Activated gamma-delta T cell (primary cell): ENCODE measurements around the gene CASKIN2.
"Not testable (repeated sequence)": the region's sequence is repeated elsewhere in the genome, so short reads cannot be mapped to it uniquely, and the experiment has no call there.

ENCODE experiments used
- DNase-seq: peaks from one replicate; lab custom pipeline; 2025; lab: John Stamatoyannopoulos, UW

Gene CASKIN2

DNA sequence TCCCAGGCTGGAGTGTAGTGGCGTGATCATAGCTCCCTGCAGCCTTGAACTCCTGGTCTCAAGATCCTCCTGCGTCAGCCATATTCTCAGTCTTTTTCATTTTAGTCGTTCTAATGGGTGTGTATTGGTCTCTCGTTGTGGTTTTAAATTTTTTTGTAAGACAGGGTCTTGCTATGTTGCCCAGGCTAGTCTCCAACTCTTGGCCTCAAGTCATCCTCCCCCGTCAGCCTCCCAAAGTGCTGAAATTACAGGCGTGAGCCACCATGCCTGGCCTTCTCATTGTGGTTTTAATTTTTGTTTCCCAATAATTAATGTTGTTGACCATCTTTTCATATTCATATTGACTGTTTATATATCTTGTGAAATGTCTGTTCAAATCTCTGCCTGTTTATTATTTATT is 50.3 kb downstream of the CASKIN2 start:
- no peak for DNase-seq

DNA sequence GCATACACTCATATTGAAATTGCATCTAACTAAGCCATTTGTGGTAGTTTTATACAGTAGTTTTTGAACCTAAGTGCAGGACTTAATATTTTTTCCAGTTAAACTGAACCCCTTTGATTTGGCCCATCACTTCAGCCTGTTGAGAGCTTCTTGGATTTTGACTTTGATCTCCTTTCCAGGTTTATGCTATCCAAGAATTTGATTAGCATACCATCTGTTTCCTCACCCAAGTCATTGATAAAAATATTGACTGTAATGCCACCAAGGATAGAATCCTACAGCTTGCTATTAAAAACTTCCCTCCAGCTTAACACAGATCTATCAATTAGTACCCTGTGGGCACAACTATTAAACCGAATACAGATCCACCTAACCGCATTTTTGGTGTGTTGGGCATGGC is 51.7 kb downstream of the CASKIN2 start:
- no peak for DNase-seq

DNA sequence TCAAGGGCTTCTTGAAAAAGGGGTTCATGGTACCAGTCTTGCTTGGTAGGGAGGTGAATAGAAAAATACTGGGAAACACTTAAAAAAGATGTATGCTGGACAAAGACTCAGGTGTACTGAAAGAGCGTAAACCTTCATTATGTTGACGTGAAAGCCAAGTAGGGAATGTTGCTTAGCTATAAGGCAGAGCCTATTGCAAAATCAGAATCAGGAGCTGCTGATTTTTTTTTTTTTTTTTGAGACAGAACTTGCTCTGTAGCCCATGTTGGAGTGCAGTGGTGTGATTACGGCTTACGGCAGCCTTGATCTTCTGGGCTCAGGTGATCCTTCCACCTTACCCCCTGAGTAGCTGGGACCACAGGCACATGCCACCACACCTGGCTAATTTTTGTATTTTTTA is 55.0 kb downstream of the CASKIN2 start:
- no peak for DNase-seq

DNA sequence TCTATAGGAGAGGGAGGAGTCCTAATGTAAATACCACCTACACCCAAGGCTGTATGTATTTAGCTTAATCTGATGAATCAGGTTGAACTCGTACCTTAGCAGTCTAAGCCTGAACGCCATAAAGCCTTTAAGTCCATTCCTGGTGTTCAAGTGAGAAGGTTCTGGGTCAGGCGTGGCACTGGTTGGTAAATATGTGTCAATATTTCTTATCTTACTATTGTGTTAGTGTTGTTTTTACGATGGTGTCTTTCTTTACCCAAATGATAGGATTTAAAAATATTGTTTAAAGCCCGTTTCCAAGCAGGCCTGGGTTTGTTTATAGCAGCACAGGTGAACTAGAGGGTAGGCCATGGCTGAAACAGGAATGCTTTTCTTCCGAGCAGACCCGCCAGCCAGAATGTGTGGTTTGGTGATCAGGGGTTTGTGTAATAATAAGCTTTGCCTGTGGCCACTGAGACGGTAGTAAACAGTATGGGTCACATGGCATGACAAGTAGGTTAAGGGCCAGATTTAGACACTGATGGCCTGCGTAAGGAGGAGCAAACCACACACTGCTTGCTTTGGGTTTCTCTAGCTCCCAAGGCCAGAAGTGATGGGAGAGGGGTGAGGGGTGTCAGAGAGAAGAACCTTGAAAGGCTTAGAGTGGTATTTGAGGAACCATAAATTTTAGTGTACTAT is 55.6 kb downstream of the CASKIN2 start:
- DNase-seq, result no peak

DNA sequence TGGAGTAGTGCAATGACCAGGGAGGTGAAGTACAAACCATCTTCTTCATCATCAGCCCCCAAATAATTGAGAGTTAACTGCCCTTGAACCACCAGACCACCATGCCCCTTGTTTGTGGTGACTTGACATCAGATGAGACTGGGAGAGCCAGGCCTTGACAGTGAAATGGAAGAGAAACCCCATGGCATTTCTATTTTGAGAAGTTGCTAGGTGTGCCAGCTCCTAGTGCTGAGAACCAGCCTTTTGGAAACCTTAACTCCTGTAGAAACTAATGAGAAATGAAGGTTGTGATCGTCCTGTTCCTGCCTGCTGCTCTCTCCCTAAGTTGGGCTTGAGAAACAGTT is 56.1 kb downstream of the CASKIN2 start:
- no peak for DNase-seq

DNA sequence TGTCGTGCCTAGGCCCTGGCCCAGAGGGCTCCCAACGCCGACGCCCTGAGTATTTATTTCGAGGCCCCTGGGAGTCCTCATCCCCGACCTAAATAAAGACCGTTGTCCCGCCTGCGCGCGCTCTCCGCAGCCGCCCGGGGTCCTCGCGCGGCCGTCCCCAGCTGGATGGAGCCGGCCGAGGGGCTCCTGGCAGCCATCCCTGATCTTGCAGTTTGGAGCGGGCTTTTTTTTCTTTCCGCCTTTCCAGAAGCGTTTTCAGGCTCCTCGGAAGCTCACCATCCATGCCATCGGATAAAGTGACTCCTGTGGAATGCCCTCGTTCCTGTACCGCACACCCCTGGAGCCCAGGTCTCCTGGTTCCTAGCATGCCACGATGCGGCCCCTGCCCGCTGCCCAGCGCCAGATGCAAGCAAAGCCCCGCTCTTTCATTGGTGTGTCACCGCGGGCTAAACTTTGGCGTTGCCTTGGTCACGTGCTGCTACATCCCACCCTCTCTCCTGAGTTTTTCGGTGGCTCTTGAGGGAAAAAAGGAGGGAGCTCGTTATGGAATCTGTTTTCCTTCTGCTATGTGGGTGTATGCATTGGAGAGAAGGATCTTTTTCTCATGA is 58.2 kb downstream of the CASKIN2 start:
- DNase-seq, result no peak

DNA sequence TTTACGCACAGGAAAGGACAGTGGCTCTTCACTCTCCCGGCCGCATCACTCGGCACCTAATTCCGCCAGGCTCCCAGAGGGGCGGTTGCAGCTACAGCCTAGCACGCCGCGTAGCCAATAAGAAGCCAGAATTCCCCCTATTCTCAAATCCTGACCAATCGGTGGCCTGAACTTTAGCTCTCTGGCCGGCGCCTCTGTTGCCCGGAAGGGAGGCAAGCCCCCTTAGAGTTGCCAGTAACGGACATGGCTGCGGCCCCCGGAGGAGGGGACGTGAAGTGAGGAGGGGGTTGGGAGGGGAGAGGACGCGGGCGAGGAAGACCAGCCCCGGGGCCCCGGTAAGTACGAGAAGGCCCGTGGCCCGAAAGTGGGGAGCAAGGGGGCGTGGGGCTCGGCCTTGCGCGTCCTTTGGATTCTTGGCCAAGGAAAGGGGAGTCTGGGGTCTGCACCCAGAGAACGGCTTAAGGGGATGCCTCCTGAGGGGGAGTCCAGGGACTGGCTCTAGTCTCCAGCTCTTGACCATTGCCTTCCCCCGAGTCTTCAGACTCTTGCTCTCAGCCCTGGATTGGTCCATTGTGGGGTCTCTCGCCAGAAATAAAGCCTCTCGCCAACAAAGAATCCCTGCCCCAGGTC is 58.8 kb downstream of the CASKIN2 start, which contains the start of gene TMEM94:
Gene TMEM94 (plus strand): TSS at position 219 of the 630 bp plus-strand sequence. CDS start 15,271 bp downstream, outside the sequence.
- peak; percentile 58 for DNase-seq

DNA sequence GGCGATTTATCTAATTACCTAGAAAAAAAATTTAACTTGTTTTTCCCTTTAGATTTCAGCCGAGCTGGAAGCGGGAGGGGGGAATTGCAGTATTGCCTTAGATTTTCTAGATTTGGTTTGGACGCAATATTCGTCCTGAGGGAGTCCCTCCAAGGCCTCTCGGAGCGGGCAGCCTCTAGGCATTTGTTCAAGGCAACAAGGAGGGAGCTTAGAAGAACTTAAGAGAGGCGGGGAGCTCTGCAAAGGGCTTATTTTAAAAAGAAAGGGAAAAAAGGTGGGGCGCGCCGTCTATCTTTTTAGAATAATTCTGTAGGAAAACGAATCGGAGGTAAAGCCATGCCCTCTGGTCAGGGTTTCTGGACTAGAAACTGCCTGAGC is 59.3 kb downstream of the CASKIN2 start:
- no peak for DNase-seq

DNA sequence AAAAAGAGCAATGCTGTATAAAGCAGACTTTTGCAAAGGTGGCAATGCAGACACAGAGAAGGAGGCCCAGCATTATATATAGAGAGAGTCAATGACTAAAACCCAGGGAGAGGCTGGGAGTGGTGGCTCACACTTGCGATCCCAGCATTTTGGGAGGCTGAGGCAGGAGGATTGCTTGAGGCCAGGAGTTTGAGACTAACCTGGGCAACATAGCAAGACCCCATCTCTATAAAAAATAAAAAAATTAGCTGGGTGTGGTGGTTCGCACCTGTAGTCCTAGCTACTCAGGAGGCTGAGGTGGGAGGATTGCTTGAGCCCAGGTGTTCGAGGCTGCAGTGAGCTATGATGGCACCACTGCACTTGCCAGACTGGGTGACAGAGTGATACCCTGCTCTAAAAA is 60.7 kb downstream of the CASKIN2 start:
- not testable (repeated sequence) for DNase-seq

DNA sequence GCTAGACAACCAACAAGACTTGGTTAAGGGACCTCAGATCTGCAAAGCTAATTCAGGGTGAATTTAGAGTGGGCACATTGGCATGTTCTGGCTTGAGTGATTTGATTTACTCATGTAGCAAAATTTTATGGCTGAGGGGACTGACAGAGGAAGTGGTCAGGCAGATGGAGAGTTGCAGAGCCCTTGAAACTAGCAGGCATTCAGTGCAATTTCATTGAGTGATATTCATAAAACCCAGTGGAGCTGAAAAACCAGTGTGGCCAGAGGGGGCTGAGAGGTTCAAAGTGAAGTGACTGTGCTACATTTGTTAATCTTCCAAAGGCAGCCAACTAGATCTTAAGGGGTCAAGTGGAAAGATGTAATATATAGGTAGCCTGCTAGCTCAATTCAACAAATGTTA is 61.1 kb downstream of the CASKIN2 start:
- DNase-seq, result no peak

DNA sequence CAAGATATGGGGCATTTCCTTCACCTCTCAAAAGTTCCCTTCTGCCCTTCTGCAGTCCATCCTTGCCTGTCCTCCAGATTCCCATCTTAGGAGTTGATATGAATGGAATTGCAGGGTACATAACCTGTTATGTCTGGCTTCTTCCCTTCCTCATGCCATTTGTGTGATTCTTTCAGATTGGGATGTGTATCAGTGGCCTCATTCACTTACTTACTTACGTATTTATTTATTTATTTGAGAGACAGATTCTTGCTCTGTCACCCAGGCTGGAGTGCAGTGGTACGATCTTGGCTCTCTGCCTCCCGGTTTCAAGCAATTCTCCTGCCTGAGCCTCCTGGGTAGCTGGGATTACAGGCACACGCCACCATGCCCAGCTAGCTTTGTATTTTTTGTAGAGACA is 65.1 kb downstream of the CASKIN2 start:
- DNase-seq, result no peak
